AG04449 (cell line): Measurements from ENCODE around the gene IL3.

ENCODE experiments used
- CTCF ChIA-PET: fragments of 350-600 bp; formaldehyde crosslinking; extraction: SDS; loops from one replicate; lab custom pipeline; 2021; ENCODE audit warnings: antibody characterized with exemption; lab: Yijun Ruan, JAX
- POLR2A ChIA-PET: fragments of 400-600, 350-600 bp; formaldehyde crosslinking; extraction: SDS; loops from one replicate; lab custom pipeline; 2020; ENCODE audit warnings: antibody characterized with exemption, inconsistent platforms; lab: Yijun Ruan, JAX
- DNase-seq: peaks from one replicate; pipeline ENCODE4 v3.0.0-alpha.2; 2010; ENCODE audit warnings: low read depth, low spot score
- H3K4me3 ChIP-seq: 2 replicates; pipeline ENCODE4 v1.5.1; 2011; ENCODE audit warnings: low read depth, mild to moderate bottlenecking, control low read depth, low read length
- TF ChIP-seq, protein P1 (sequence below): IDR thresholded peaks from one replicate; pipeline ENCODE4 v1.5.1; 2011; ENCODE audit warnings: mild to moderate bottlenecking, moderate library complexity, low read length, control low read depth, inconsistent platforms; ENCODE audit not compliant: insufficient read depth; ENCODE audit errors: missing control alignments

IL3 gene

DNA sequence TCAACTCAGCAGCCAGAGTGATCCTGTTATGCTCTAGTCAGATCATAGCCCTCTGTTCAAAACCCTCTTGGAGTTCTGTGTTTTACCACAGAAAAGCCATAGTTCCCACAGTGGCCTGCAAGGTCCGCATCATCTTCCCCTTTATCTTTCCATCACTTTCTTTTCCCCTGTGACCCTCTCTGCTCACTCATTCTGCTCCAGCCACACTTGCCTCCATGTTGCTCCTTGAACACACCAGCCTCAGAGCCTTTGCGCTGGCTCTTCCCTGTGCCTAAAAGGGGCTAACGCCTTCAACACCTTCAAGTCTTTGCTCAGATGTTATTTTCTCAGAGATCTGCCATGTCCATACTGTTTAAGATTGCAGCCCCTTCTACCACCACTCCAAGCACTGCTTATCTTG, 39.5 kb downstream of the IL3 start:
- ChIA-PET CTCF (no interaction called here), POLR2A (no interaction called here)
- TF ChIP-seq, protein P1, sequence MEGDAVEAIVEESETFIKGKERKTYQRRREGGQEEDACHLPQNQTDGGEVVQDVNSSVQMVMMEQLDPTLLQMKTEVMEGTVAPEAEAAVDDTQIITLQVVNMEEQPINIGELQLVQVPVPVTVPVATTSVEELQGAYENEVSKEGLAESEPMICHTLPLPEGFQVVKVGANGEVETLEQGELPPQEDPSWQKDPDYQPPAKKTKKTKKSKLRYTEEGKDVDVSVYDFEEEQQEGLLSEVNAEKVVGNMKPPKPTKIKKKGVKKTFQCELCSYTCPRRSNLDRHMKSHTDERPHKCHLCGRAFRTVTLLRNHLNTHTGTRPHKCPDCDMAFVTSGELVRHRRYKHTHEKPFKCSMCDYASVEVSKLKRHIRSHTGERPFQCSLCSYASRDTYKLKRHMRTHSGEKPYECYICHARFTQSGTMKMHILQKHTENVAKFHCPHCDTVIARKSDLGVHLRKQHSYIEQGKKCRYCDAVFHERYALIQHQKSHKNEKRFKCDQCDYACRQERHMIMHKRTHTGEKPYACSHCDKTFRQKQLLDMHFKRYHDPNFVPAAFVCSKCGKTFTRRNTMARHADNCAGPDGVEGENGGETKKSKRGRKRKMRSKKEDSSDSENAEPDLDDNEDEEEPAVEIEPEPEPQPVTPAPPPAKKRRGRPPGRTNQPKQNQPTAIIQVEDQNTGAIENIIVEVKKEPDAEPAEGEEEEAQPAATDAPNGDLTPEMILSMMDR, result no peak
- no peak for DNase-seq
- no peak overlapping the region for H3K4me3 ChIP-seq

GRCh38 chr5:132100672-132101261, 40.3 kb downstream of the IL3 start:
- DNase-seq, result no peak
- no peak overlapping the region for H3K4me3 ChIP-seq
- CTCF ChIA-PET, result interaction anchor here (2.4 kb wide), 1 partner anchor 79 kb away, joined by 6 read pairs; no protein-coding TSS in a partner anchor
- TF ChIP-seq, protein P1, result no peak
- POLR2A ChIA-PET, result no interaction called here

GRCh38 chr5:132101385-132101880, 41.0 kb downstream of the IL3 start:
- POLR2A ChIA-PET, result no interaction called here
- no peak overlapping the region for H3K4me3 ChIP-seq
- CTCF ChIA-PET, result interaction anchor here (1.2 to 2.4 kb wide), 3 partner anchors 9 to 79 kb away, joined by 3 to 6 read pairs (median 4); no protein-coding TSS in a partner anchor
- no peak for DNase-seq
- TF ChIP-seq, protein P1, result no peak

DNA sequence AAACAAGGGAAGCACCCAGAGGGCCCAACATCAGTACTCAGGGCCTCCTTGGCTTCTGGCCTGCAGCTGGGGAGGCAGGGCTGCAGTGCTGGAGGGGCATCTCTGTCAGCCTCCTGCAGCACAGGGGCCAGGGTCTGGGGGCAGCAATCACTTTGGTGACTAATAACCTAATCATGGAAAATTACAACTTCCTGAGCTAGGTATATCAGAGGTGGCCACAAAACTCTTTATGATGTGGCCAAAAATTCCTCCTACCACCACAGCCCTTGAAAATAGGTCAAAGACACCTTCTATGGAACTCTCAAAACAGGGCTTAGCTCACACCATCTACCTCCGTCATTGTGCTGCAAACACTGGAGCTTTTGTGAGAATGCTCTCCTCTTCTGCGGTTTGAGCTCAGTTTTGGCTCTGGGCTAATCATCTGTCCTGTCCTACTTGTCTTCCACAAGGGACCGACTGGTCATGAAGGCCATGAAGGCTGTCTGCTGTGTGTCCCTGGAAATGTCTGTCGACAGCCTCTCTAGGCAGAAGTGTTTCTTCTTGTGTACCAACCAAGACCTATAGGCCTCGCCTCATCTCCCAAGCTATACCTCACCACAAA, 41.7 kb downstream of the IL3 start:
- CTCF ChIA-PET, result interaction anchor here (0.7 to 2.4 kb wide), 5 partner anchors 10 to 78 kb away, joined by 3 to 6 read pairs (median 3); no protein-coding TSS in a partner anchor
- H3K4me3 ChIP-seq, result no peak overlapping the region
- POLR2A ChIA-PET, result no interaction called here

DNA sequence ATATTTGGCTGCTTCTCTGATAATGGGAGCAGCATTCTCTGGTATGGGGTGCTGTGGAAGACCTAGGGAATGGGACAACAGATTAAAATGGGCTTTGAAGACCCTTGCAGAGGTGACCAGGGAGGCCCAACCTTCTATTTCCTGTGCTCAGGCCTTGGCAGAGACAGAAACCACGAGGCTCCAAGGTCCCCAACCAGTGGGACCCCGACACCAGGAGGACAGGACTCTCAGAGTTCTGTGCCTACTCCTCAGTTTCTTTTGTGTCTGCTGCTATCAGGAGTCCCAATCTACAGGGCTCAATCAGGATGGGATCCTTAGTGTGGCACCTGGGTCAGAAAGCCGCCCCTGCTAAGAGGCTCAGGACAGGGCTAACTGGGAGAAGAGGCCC, 42.5 kb downstream of the IL3 start:
- ChIA-PET CTCF (interaction anchor here (0.7 to 2.4 kb wide), 5 partner anchors 10 to 77 kb away, joined by 3 to 6 read pairs (median 3); no protein-coding TSS in a partner anchor), POLR2A (interaction anchor here (1.0 kb wide), 1 partner anchor 8 kb away, joined by 6 read pairs; no protein-coding TSS in a partner anchor)
- no peak for DNase-seq
- TF ChIP-seq, protein P1, result no peak
- no peak overlapping the region for H3K4me3 ChIP-seq

More for the DNA sequence above, 41.7 kb downstream of the IL3 start:
- DNase-seq, result no peak
- TF ChIP-seq, protein P1, result no peak
